ENCODE data around the gene TVP23A.
"Not testable (repeated sequence)": the region's sequence is repeated elsewhere in the genome, so short reads cannot be mapped to it uniquely, and the experiment has no call there.

TVP23A gene

DNA sequence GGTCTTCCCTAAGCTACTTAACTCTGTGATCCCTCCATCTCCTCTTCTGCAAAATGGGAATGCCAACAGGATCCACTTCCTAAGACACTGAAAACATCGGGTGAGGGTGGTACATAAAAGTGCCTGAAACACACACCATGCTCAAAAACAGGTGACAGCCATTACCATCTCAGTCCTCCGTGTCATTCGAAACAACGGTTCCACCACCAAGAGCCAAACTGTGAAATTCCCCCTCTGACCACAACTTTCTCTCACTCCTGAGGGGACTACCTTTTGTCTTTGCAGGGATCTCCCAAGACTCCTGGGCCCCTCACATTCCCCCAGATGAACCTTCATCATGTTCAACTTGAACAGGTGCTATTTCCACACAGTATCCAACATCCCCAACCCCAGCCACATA, 38.0 kb downstream of the TVP23A start:
- H3K27me3 Mint-ChIP-seq, result no peaks in the 10 kb centered on the region
- H3K4me3 Mint-ChIP-seq, result no peak overlapping the region
- no peak overlapping the region for H3K27ac Mint-ChIP-seq
- no peaks in the 10 kb centered on the region for H3K4me1 Mint-ChIP-seq
- H3K9me3 Mint-ChIP-seq, result no peaks in the 10 kb centered on the region
- no peaks in the 10 kb centered on the region for H3K36me3 Mint-ChIP-seq

DNA sequence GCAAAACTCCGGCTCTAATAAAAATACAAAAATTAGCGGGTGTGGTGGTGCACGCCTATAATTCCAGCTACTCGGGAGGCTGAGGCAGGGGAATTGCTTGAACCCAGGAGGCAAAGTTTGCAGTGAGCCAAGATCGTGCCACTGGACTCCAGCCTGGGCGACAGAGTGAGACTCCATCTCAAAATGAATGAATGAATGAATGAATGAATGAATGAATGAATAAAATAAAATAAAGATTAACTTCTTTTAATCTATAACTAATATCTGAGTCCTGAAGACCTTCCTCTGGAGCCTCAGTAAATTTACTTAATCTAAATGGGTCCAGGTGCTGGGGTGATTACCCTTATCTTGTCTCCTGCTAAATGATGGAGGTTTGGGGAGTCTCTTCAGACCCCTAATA, 38.7 kb downstream of the TVP23A start:
- H3K4me1 Mint-ChIP-seq, H3K9me3 Mint-ChIP-seq, H3K27me3 Mint-ChIP-seq, H3K27ac Mint-ChIP-seq, H3K4me3 Mint-ChIP-seq, H3K36me3 Mint-ChIP-seq: not testable (repeated sequence)

DNA sequence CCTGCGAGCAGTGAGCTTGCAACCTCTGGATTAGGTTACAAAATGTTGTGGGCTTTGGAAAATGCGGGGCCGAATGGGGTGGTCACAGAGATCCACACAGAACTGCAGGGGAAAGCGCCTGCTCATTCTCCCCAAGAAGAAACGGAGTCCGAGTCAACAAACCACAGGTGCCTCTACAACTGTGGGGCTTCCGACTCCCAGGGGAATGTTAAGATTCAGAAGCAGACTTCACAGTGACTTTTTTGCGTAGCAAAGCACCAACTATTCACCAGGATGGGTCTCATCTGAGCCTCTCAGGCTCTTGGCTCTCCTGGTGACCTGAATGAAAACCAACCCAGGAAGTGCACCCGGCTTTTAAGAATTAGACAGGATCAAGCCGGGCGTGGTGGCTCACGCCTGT, 41.2 kb downstream of the TVP23A start:
- no peaks in the 10 kb centered on the region for H3K4me1 Mint-ChIP-seq
- H3K4me3 Mint-ChIP-seq, result no peak overlapping the region
- H3K27me3 Mint-ChIP-seq, result no peaks in the 10 kb centered on the region
- no peak overlapping the region for H3K27ac Mint-ChIP-seq
- H3K9me3 Mint-ChIP-seq, result no peaks in the 10 kb centered on the region
- no peaks in the 10 kb centered on the region for H3K36me3 Mint-ChIP-seq

- H3K4me3 Mint-ChIP-seq, H3K27ac Mint-ChIP-seq, H3K36me3 Mint-ChIP-seq, H3K27me3 Mint-ChIP-seq, H3K9me3 Mint-ChIP-seq, H3K4me1 Mint-ChIP-seq: not testable (repeated sequence)
These were observed 41.7 kb downstream of the TVP23A start for GRCh38 chr16:10776923-10777322.

- H3K9me3 Mint-ChIP-seq, result no peaks in the 10 kb centered on the region
- H3K36me3 Mint-ChIP-seq, result no peaks in the 10 kb centered on the region
- no peak overlapping the region for H3K4me3 Mint-ChIP-seq
- no peaks in the 10 kb centered on the region for H3K27me3 Mint-ChIP-seq
- no peaks in the 10 kb centered on the region for H3K4me1 Mint-ChIP-seq
- H3K27ac Mint-ChIP-seq, result no peak overlapping the region
These were observed 42.3 kb downstream of the TVP23A start for GRCh38 chr16:10776280-10776679.

GRCh38 chr16:10770907-10771306, 47.7 kb downstream of the TVP23A start:
- H3K27me3 Mint-ChIP-seq, result no peaks in the 10 kb centered on the region
- H3K4me1 Mint-ChIP-seq, result peaks cover 5% of the 10 kb centered on the region
- H3K9me3 Mint-ChIP-seq, result no peaks in the 10 kb centered on the region
- peaks cover 2% of the 10 kb centered on the region for H3K36me3 Mint-ChIP-seq
- H3K4me3 Mint-ChIP-seq, result no peak overlapping the region
- H3K27ac Mint-ChIP-seq, result no peak overlapping the region

DNA sequence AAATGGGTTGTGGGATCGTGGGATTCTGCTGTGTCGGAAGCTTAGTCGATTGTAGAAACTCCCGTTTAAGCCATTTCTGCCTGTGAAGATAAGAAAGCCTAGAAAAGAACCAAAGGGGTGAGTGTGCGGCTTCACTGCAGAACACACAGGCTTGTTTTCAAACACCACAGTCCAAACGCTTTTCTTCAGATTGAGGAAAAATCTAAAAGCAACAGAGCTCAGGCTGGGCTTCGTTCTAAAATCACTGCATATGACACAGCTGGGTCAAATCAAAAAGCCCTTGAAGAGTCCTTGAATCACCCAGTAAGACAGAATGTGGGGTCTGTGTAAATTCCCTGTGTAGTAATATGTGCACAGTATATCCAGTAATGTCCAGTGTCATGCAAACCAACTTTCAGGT, 49.2 kb downstream of the TVP23A start:
- no peak overlapping the region for H3K27ac Mint-ChIP-seq
- no peaks in the 10 kb centered on the region for H3K9me3 Mint-ChIP-seq
- H3K36me3 Mint-ChIP-seq, result peaks cover 2% of the 10 kb centered on the region
- peaks cover 5% of the 10 kb centered on the region for H3K4me1 Mint-ChIP-seq
- no peaks in the 10 kb centered on the region for H3K27me3 Mint-ChIP-seq
- H3K4me3 Mint-ChIP-seq, result no peak overlapping the region

GRCh38 chr16:10767127-10767526, 51.5 kb downstream of the TVP23A start:
- Mint-ChIP-seq H3K27ac (no peak overlapping the region), H3K36me3 (peaks cover 14% of the 10 kb centered on the region), H3K9me3 (no peaks in the 10 kb centered on the region), H3K27me3 (no peaks in the 10 kb centered on the region), H3K4me1 (peaks cover 5% of the 10 kb centered on the region), H3K4me3 (no peak overlapping the region)

DNA sequence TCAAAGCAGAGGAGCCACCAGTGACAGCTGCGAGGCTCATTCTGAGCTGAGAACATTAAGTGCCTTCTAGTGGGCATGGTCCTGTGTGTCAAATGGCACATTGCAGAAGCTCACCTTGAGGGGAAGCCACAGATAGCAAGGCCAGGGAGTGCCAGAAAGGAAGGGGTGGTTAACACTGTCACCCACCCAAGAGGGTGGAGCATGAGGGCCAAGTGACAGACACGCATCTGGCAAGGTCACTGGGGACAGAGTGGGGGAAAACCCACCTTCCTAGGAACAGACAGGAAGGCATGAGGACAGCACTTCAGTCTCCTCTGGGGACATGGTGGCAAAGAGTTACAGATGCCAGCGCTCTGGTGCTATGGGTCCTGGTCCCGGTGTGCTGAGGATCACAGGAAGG, 52.8 kb downstream of the TVP23A start:
- Mint-ChIP-seq H3K27ac (no peak overlapping the region), H3K27me3 (no peaks in the 10 kb centered on the region), H3K4me1 (peaks cover 1% of the 10 kb centered on the region), H3K9me3 (no peaks in the 10 kb centered on the region), H3K4me3 (no peak overlapping the region), H3K36me3 (peaks cover 16% of the 10 kb centered on the region)

DNA sequence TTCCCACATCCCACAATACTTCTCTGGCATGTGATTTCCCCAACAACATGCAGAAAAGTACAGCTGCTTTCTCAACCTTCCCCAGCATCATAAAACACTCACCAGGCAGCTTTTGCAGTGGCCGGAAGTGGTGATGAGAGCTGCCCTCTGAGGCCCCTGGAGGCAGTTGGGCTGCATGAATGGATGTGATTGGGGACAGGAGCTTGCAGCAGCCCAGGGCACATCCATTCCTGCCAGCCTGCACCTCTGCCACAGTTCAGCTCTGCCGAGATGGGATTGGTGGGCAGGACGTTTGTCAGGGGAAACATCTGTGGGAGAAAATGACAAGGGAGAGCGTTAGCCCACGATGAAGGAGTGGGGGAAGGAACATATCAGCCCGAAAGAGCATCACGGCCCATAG, 55.1 kb downstream of the TVP23A start:
- H3K27me3 Mint-ChIP-seq, result no peaks in the 10 kb centered on the region
- H3K4me3 Mint-ChIP-seq, result no peak overlapping the region
- peaks cover 21% of the 10 kb centered on the region for H3K36me3 Mint-ChIP-seq
- H3K4me1 Mint-ChIP-seq, result no peaks in the 10 kb centered on the region
- no peaks in the 10 kb centered on the region for H3K9me3 Mint-ChIP-seq
- no peak overlapping the region for H3K27ac Mint-ChIP-seq

GRCh38 chr16:10762336-10763016, 56.1 kb downstream of the TVP23A start:
- Mint-ChIP-seq H3K27ac (no peak overlapping the region), H3K36me3 (peaks cover 20% of the 10 kb centered on the region), H3K9me3 (no peaks in the 10 kb centered on the region), H3K4me3 (no peak overlapping the region), H3K4me1 (no peaks in the 10 kb centered on the region), H3K27me3 (no peaks in the 10 kb centered on the region)

GRCh38 chr16:10761373-10761772, 57.2 kb downstream of the TVP23A start:
- Mint-ChIP-seq H3K4me3 (no peak overlapping the region), H3K27me3 (no peaks in the 10 kb centered on the region), H3K36me3 (peaks cover 22% of the 10 kb centered on the region), H3K9me3 (no peaks in the 10 kb centered on the region), H3K27ac (no peak overlapping the region), H3K4me1 (no peaks in the 10 kb centered on the region)

DNA sequence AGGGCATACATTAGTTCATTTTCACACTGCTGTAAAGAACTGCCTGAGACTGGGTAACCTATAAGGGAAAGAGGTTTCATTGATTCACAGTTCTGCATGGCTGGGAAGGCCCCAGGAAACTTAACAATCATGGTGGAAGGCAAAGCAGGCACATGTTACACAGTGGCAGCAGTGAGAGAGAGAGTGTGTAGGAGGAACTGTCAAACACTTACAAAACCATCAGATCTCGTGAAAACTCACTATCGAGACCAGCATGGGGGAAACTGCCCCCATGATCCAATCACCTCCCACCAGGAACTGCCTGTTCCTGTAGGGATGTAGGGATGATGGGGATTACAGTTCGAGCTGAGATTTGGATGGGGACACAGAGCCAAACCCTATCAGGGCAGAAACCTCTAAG, 57.7 kb downstream of the TVP23A start:
- peaks cover 22% of the 10 kb centered on the region for H3K36me3 Mint-ChIP-seq
- no peak overlapping the region for H3K27ac Mint-ChIP-seq
- H3K4me3 Mint-ChIP-seq, result no peak overlapping the region
- H3K9me3 Mint-ChIP-seq, result no peaks in the 10 kb centered on the region
- H3K4me1 Mint-ChIP-seq, result no peaks in the 10 kb centered on the region
- no peaks in the 10 kb centered on the region for H3K27me3 Mint-ChIP-seq

DNA sequence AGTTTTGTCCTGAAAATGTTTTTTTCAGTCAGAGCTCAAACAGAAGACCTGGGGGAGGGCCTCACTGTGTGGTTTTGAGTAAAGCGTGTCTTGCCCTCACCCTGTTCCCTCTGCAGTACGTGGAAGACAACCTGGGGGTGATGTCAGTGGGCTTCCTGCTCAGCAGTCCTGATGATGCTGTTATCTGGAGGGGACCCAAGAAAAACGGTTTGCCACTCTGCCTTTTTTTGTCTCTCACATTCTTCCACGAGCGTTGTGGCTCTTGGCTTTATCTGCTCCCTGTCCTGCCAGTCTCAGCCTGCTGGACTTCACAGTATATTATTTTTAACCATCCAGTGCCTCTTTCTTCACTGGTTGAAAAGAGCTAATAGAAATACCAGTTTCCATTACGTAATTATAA, 62.0 kb downstream of the TVP23A start:
- H3K27me3 Mint-ChIP-seq, result no peaks in the 10 kb centered on the region
- no peaks in the 10 kb centered on the region for H3K9me3 Mint-ChIP-seq
- H3K36me3 Mint-ChIP-seq, result peaks cover 23% of the 10 kb centered on the region
- peaks cover 3% of the 10 kb centered on the region for H3K4me1 Mint-ChIP-seq
- H3K4me3 Mint-ChIP-seq, result no peak overlapping the region
- no peak overlapping the region for H3K27ac Mint-ChIP-seq

GRCh38 chr16:10754941-10755340, 63.7 kb downstream of the TVP23A start:
- Mint-ChIP-seq H3K9me3 (no peaks in the 10 kb centered on the region), H3K27me3 (no peaks in the 10 kb centered on the region), H3K4me1 (peaks cover 3% of the 10 kb centered on the region), H3K4me3 (no peak overlapping the region), H3K27ac (no peak overlapping the region), H3K36me3 (peaks cover 22% of the 10 kb centered on the region)

GRCh38 chr16:10753670-10754069, 64.9 kb downstream of the TVP23A start:
- Mint-ChIP-seq H3K36me3 (peaks cover 20% of the 10 kb centered on the region), H3K4me1 (peaks cover 12% of the 10 kb centered on the region), H3K27me3 (no peaks in the 10 kb centered on the region), H3K9me3 (no peaks in the 10 kb centered on the region), H3K27ac (no peak overlapping the region), H3K4me3 (no peak overlapping the region)

DNA sequence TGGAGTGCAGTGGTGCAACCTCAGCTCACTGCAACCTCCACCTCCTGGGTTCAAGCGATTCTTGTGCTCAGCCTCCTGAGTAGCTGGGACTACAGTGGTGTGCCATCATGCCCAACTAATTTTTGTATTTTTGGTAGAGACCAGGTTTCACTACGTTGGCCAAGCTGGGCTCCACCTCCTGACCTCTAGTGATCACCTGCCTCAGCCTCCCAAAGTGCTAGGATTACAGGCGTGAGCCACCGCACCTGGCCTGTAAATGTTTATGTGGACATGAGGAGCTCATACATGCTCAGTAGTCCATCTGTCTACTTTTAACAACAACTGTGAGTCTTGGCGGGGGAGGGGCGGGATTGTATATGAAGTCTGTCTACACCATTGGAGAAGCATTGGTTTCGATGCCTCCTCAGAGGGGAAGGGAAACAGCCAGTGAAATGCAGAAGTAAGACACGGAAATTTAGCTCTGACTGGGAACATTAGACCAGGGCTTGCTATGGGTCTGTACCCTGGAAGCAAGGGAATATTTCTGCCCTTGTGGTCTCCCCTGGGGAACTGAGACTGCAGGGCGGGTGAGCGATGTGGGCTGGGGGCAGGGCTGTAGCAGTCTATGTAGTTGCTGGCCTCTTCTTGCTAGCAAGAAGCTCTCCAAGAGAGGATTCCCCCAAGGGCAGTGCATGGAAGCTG, 65.6 kb downstream of the TVP23A start:
- H3K4me1 Mint-ChIP-seq, result peaks cover 12% of the 10 kb centered on the region
- no peaks in the 10 kb centered on the region for H3K9me3 Mint-ChIP-seq
- H3K27me3 Mint-ChIP-seq, result no peaks in the 10 kb centered on the region
- no peak overlapping the region for H3K4me3 Mint-ChIP-seq
- no peak overlapping the region for H3K27ac Mint-ChIP-seq
- H3K36me3 Mint-ChIP-seq, result peaks cover 20% of the 10 kb centered on the region
